SK-N-SH (cell line): ENCODE data around the gene HEPACAM. TPM values are rescaled to one million over a fixed set of nuclear protein-coding genes. Genes with fewer than 3 reads are reported as not detected.
A peak's percentile ranks its signal among the peaks of the same experiment; 100 is the strongest.

ENCODE experiments used
- CTCF ChIA-PET: fragments of 300-600, 350-600 bp; formaldehyde crosslinking; extraction: SDS; loops from one replicate; lab custom pipeline; 2021; lab: Yijun Ruan, JAX
- POLR2A ChIA-PET: fragments of 350-600 bp; sonication (Branson Sonifier 250); formaldehyde crosslinking; extraction: SDS; loops from one replicate; lab custom pipeline; 2020; ENCODE audit warnings: antibody characterized with exemption, inconsistent platforms; lab: Yijun Ruan, JAX
- DNase-seq: peaks from one replicate; pipeline ENCODE4 v3.0.0; 2012
- H2AFZ ChIP-seq: fragments of 200-600 bp; sonication (generic); 2 replicates; pipeline ENCODE4 v1.8.1; 2016; ENCODE audit warnings: antibody characterized with exemption, mild to moderate bottlenecking, low read depth
- H3F3A ChIP-seq: fragments of 200-600 bp; sonication (generic); replicated peaks from 2 replicates; pipeline ENCODE3; 2016; ENCODE audit warnings: antibody characterized with exemption, mild to moderate bottlenecking; ENCODE audit not compliant: insufficient read depth
- H3K27ac ChIP-seq, 2 experiments: fragments of 200-500 bp in 1 of 2; fragments of 200-600 bp in 1 of 2; sonication (Bioruptor generic) in 1 of 2; sonication (generic), shearing (Covaris generic) in 1 of 2; 2 replicates each; pipeline versions ENCODE4 v1.5.1 to v1.6.1; 2014 to 2016; ENCODE audit warnings: low read depth in 2 of 2, inconsistent platforms in 1 of 2, low read length in 1 of 2, mild to moderate bottlenecking in 1 of 2, mixed read lengths in 1 of 2
- H3K27me3 ChIP-seq: fragments of 200-600 bp; sonication (generic), shearing (Covaris generic); 2 replicates; pipeline ENCODE4 v1.6.1; 2016; ENCODE audit warnings: mixed run types; ENCODE audit not compliant: insufficient read depth
- H3K36me3 ChIP-seq, 2 experiments: fragments of 200-500 bp in 1 of 2; fragments of 200-600 bp in 1 of 2; sonication (Bioruptor generic) in 1 of 2; sonication (generic) in 1 of 2; replicated peaks in 1 of 2; 2 replicates each; pipeline versions ENCODE3 to v1.5.1; 2014 to 2016; ENCODE audit warnings: low read length in 1 of 2, mild to moderate bottlenecking in 1 of 2; ENCODE audit not compliant: insufficient read depth in 2 of 2, control insufficient read depth in 1 of 2
- H3K4me1 ChIP-seq, 2 experiments: fragments of 200-500 bp in 1 of 2; fragments of 200-600 bp in 1 of 2; sonication (Bioruptor generic) in 1 of 2; sonication (generic), shearing (Covaris generic) in 1 of 2; 2 replicates each; pipeline versions ENCODE4 v1.5.1 to v1.6.1; 2014 to 2016; ENCODE audit warnings: low read depth in 1 of 2, low read length in 1 of 2, mixed run types in 1 of 2; ENCODE audit not compliant: insufficient read depth in 2 of 2, control insufficient read depth in 1 of 2
- H3K4me2 ChIP-seq: fragments of 200-600 bp; sonication (generic), shearing (Covaris generic); 2 replicates; pipeline ENCODE4 v1.6.1; 2017; ENCODE audit warnings: mixed run types
- H3K4me3 ChIP-seq, 2 experiments: fragments of 200-500 bp in 1 of 2; fragments of 200-600 bp in 1 of 2; sonication (Bioruptor generic) in 1 of 2; sonication (generic), shearing (Covaris generic) in 1 of 2; 2 replicates each; pipeline versions ENCODE4 v1.5.1 to v1.8.1; 2014 to 2016; ENCODE audit warnings: low read depth in 2 of 2, inconsistent platforms in 1 of 2, low read length in 1 of 2, mild to moderate bottlenecking in 1 of 2, mixed read lengths in 1 of 2, moderate library complexity in 1 of 2
- H3K79me2 ChIP-seq: fragments of 200-600 bp; sonication (generic); 2 replicates; pipeline ENCODE4 v1.8.1; 2017; ENCODE audit warnings: mild to moderate bottlenecking; ENCODE audit not compliant: insufficient read depth
- H3K9ac ChIP-seq: fragments of 200-600 bp; sonication (generic); 2 replicates; pipeline ENCODE4 v1.6.1; 2017; ENCODE audit warnings: mixed run types
- H3K9me2 ChIP-seq: fragments of 200-600 bp; sonication (generic); 2 replicates; pipeline ENCODE4 v1.6.1; 2017; ENCODE audit warnings: mixed run types
- H3K9me3 ChIP-seq: fragments of 200-600 bp; sonication (generic); 2 replicates; pipeline ENCODE4 v1.6.1; 2017; ENCODE audit warnings: mixed run types, mild to moderate bottlenecking, moderate library complexity
- H4K20me1 ChIP-seq: fragments of 200-600 bp; sonication (generic); 2 replicates; pipeline ENCODE4 v1.6.1; 2017; ENCODE audit warnings: mild to moderate bottlenecking, mixed run types; ENCODE audit not compliant: insufficient read depth
- CHD2 ChIP-seq: fragments of 150-350 bp; IDR thresholded peaks from 2 replicates; pipeline ENCODE4 v1.6.1; 2018; ENCODE audit warnings: low read length; ENCODE audit not compliant: partially characterized antibody
- EP300 ChIP-seq, 2 experiments: IDR thresholded peaks; 2 replicates each; pipeline versions ENCODE4 v1.4.0 to v1.6.1; 2012; ENCODE audit warnings: borderline replicate concordance in 1 of 2, low read depth in 1 of 2, low read length in 1 of 2
- EZH2phosphoT487 ChIP-seq: fragments of 200-600 bp; sonication (generic); IDR thresholded peaks from 2 replicates; pipeline ENCODE4 v1.6.1; 2017; ENCODE audit warnings: low read depth, mixed run types, mild to moderate bottlenecking, antibody characterized with exemption, moderate library complexity, borderline replicate concordance
- FOSL2 ChIP-seq: IDR thresholded peaks from 2 replicates; pipeline ENCODE4 v1.4.0; 2012; ENCODE audit warnings: low read depth, mild to moderate bottlenecking, moderate library complexity, borderline replicate concordance
- FOXM1 ChIP-seq: IDR thresholded peaks from 2 replicates; pipeline ENCODE4 v1.4.0; 2012; ENCODE audit warnings: low read depth, mild to moderate bottlenecking
- GATA2 ChIP-seq: sonication (generic); formaldehyde crosslinking; IDR thresholded peaks from 2 replicates; pipeline ENCODE4 v1.5.0; 2020; ENCODE audit warnings: mild to moderate bottlenecking, missing genetic modification reagents
- MXI1 ChIP-seq: IDR thresholded peaks from 2 replicates; pipeline ENCODE4 v1.6.1; 2012; ENCODE audit warnings: mild to moderate bottlenecking, low read depth, low read length, improper control_type of control experiment
- NFIC ChIP-seq: IDR thresholded peaks from 2 replicates; pipeline ENCODE4 v1.4.0; 2012; ENCODE audit warnings: borderline replicate concordance
- NRF1 ChIP-seq: IDR thresholded peaks from 2 replicates; pipeline ENCODE4 v1.6.1; 2012; ENCODE audit warnings: low read depth, mild to moderate bottlenecking, low read length
- POLR2AphosphoS5 ChIP-seq: IDR thresholded peaks from 2 replicates; pipeline ENCODE4 v1.6.1; 2012; ENCODE audit warnings: low read depth, low read length
- RAD21 ChIP-seq: IDR thresholded peaks from 2 replicates; pipeline ENCODE4 v1.6.1; 2012; ENCODE audit warnings: mild to moderate bottlenecking, low read length
- RCOR1 ChIP-seq: fragments of 150-350 bp; IDR thresholded peaks from 2 replicates; pipeline ENCODE4 v1.6.1; 2017; ENCODE audit warnings: antibody characterized with exemption, low read length
- RFX5 ChIP-seq: IDR thresholded peaks from 2 replicates; pipeline ENCODE4 v1.6.1; 2012; ENCODE audit warnings: mild to moderate bottlenecking, improper control_type of control experiment, low read length
- RXRA ChIP-seq: IDR thresholded peaks from 2 replicates; pipeline ENCODE4 v1.4.0; 2012; ENCODE audit warnings: low read depth, mild to moderate bottlenecking, borderline replicate concordance
- SIN3A ChIP-seq: IDR thresholded peaks from 2 replicates; pipeline ENCODE4 v1.6.1; 2012; ENCODE audit warnings: low read depth, mild to moderate bottlenecking, low read length, moderate library complexity, borderline replicate concordance
- SMC3 ChIP-seq: IDR thresholded peaks from 2 replicates; pipeline ENCODE4 v1.6.1; 2012; ENCODE audit warnings: low read depth, low read length, improper control_type of control experiment
- TAF1 ChIP-seq: IDR thresholded peaks from 2 replicates; pipeline ENCODE4 v1.6.1; 2012; ENCODE audit warnings: low read depth, mild to moderate bottlenecking, low read length, moderate library complexity, borderline replicate concordance
- USF1 ChIP-seq: IDR thresholded peaks from 2 replicates; pipeline ENCODE4 v1.4.0; 2012; ENCODE audit warnings: low read depth, borderline replicate concordance
- USF2 ChIP-seq: fragments of 150-350 bp; IDR thresholded peaks from 2 replicates; pipeline ENCODE4 v1.6.1; 2017; ENCODE audit warnings: antibody characterized with exemption, low read length, low read depth, borderline replicate concordance
- YY1 ChIP-seq: IDR thresholded peaks from 2 replicates; pipeline ENCODE4 v1.4.0; 2012; ENCODE audit warnings: low read depth, mild to moderate bottlenecking
- WGBS: methylation state at CpG from one replicate; pipeline ENCODE4 v1.1.6; 2017; ENCODE audit warnings: low lambda C conversion rate; 5-methylcytosine and 5-hydroxymethylcytosine counted together
- polyA plus RNA-seq, 3 experiments: library from polyadenylated mRNA; depleted of rRNA; stranded (reverse); fragments of >200 nt; gene quantifications; 2 replicates each; pipeline ENCODE4 v1.2.3, GENCODE V29; 2012
- TF ChIP-seq, protein P1 (sequence below): fragments of 150-350 bp; IDR thresholded peaks from 2 replicates; pipeline ENCODE4 v1.6.1; 2016; ENCODE audit warnings: mild to moderate bottlenecking, low read depth, low read length
- TF ChIP-seq, protein P2 (sequence below): IDR thresholded peaks from 2 replicates; pipeline ENCODE4 v1.4.0; 2012; ENCODE audit warnings: low read depth

HEPACAM gene
- polyA plus RNA-seq, 1 of the 3 experiments (the other 2 are of a cell fraction) = not detected

GRCh38 chr11:124950601-124951330 is 14.9 kb upstream of the HEPACAM start:
- H3K36me3 ChIP-seq = no peaks in the 10 kb centered on the region
- H3K4me3 ChIP-seq = no peak overlapping the region
- no peak overlapping the region for H3K27ac ChIP-seq
- POLR2A ChIA-PET = no interaction called here
- H3K4me2 ChIP-seq = no peak overlapping the region
- H3K9me2 ChIP-seq = no peaks in the 10 kb centered on the region
- DNase-seq = no peak
- H3K4me1 ChIP-seq = peaks cover 6 to 7% of the 10 kb centered on the region in 2 experiments; a peak in 3 of 4 replicates
- CTCF ChIA-PET = interaction anchor here (1.2 kb wide), 1 partner anchor 74 kb away, joined by 3 read pairs; no protein-coding TSS in a partner anchor
- H3K9me3 ChIP-seq = 0 out of 2 replicates have a peak, but pooled peaks cover 4% of the 10 kb centered on the region
- TF ChIP-seq SIN3A = no peak
- TF ChIP-seq YY1 = no peak
- TF ChIP-seq RFX5 = no peak
- no peak for TF ChIP-seq NFIC
- no peak for TF ChIP-seq TAF1
- TF ChIP-seq, all 33 proteins: peak for 0
- Histone ChIP-seq H3F3A (no peaks in the 10 kb centered on the region), H3K27me3 (no peaks in the 10 kb centered on the region), H3K9ac (no peak overlapping the region), H4K20me1 (no peaks in the 10 kb centered on the region), H3K79me2 (peaks cover 5% of the 10 kb centered on the region; the same call in 1 of the 2 replicates), H2AFZ (no peak overlapping the region)

DNA sequence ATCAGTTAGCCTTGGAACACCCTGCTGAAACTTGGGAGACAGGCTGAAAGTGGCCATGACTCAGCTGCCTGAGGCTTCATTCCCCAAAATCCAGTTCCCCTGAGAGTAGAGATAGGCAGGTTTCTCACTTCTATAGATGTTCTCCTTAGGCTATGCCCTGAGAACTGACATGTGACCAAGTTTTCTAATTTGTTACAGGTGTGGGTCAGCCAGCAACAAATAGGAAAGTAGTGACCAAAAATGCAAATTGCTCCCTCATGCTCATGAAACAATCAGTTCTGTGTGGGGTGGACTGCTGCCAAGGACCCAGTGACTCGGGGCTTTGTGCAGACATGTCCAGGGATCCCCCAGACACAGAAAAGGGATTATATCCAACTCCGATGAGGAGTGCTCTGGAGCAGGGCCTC is 10.9 kb upstream of the HEPACAM start:
- DNase-seq = no peak
- Histone ChIP-seq H3K36me3 (no peaks in the 10 kb centered on the region), H2AFZ (no peak overlapping the region), H3K9me3 (0 out of 2 replicates have a peak, but pooled peaks cover 4% of the 10 kb centered on the region), H3K4me2 (no peak overlapping the region), H3K27me3 (no peaks in the 10 kb centered on the region), H3K27ac (0 out of 4 replicates have a peak overlapping the region, but pooled peaks of 1 of the 2 experiments have one; percentile 4), H3K4me3 (no peak overlapping the region), H3K9me2 (no peaks in the 10 kb centered on the region), H3F3A (no peaks in the 10 kb centered on the region), H3K79me2 (no peaks in the 10 kb centered on the region), H3K9ac (no peak overlapping the region), H4K20me1 (no peaks in the 10 kb centered on the region), H3K4me1 (no peaks in the 10 kb centered on the region; a peak in 1 of 4 replicates)
- ChIA-PET CTCF (no interaction called here), POLR2A (no interaction called here)
- 36% methylated on average over 2 of the region's 2 CpGs for WGBS
- TF ChIP-seq EP300 (IDR thresholded peaks at IDR 0.05; ENCODE audit: borderline replicate concordance in 1 of 2, low read depth in 1 of 2, low read length in 1 of 2) = no peak
- no peak for TF ChIP-seq SMC3
- TF ChIP-seq RFX5 = no peak
- no peak for TF ChIP-seq FOXM1
- no peak for TF ChIP-seq RXRA
- no peak for TF ChIP-seq MXI1
- no peak for TF ChIP-seq RAD21
- TF ChIP-seq NFIC = no peak
- no peak for TF ChIP-seq FOSL2
- no peak for TF ChIP-seq NRF1
- TF ChIP-seq USF2 = no peak
- TF ChIP-seq, protein P1, sequence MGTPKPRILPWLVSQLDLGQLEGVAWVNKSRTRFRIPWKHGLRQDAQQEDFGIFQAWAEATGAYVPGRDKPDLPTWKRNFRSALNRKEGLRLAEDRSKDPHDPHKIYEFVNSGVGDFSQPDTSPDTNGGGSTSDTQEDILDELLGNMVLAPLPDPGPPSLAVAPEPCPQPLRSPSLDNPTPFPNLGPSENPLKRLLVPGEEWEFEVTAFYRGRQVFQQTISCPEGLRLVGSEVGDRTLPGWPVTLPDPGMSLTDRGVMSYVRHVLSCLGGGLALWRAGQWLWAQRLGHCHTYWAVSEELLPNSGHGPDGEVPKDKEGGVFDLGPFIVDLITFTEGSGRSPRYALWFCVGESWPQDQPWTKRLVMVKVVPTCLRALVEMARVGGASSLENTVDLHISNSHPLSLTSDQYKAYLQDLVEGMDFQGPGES = no peak
- TF ChIP-seq POLR2AphosphoS5 = no peak
- TF ChIP-seq EZH2phosphoT487 = no peak
- no peak for TF ChIP-seq USF1
- TF ChIP-seq GATA2 (CRISPR knock-in tag) = no peak
- no peak for TF ChIP-seq CHD2
- no peak for TF ChIP-seq SIN3A
- TF ChIP-seq, protein P2, sequence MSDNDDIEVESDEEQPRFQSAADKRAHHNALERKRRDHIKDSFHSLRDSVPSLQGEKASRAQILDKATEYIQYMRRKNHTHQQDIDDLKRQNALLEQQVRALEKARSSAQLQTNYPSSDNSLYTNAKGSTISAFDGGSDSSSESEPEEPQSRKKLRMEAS = no peak
- TF ChIP-seq RCOR1 = no peak
